Neutrophil (primary cell): Measurements from ENCODE around the gene ACAN.

Experiments used
- H3K27ac ChIP-seq: fragments of 200-600 bp; sonication (generic); 2 replicates; pipeline ENCODE4 v1.5.1; 2016; ENCODE audit warnings: mild to moderate bottlenecking, moderate library complexity
- H3K27me3 ChIP-seq: fragments of 200-600 bp; sonication (generic); 2 replicates; pipeline ENCODE4 v1.6.0; 2016; ENCODE audit warnings: mild to moderate bottlenecking
- H3K36me3 ChIP-seq: fragments of 200-600 bp; sonication (generic); 2 replicates; pipeline ENCODE4 v1.5.1; 2017
- H3K4me1 ChIP-seq, 2 experiments: fragments of 200-600 bp in 1 of 2; sonication (generic) in 1 of 2; 1 replicate in 1 of 2; 2 replicates in 1 of 2; pipeline versions ENCODE4 v1.5.1 to v1.6.1; 2013 to 2016; ENCODE audit warnings: low read depth in 1 of 2, low read length in 1 of 2, mild to moderate bottlenecking in 1 of 2, moderate library complexity in 1 of 2; ENCODE audit not compliant: control insufficient read depth in 1 of 2, insufficient read depth in 1 of 2
- H3K4me3 ChIP-seq, 2 experiments: fragments of 200-600 bp in 1 of 2; sonication (generic) in 1 of 2; 1 replicate in 1 of 2; 2 replicates in 1 of 2; pipeline ENCODE4 v1.5.1; 2013 to 2016; ENCODE audit warnings: low read depth in 1 of 2, low read length in 1 of 2, mild to moderate bottlenecking in 1 of 2, moderate library complexity in 1 of 2
- H3K9me3 ChIP-seq: fragments of 200-600 bp; sonication (generic); 2 replicates; pipeline ENCODE4 v1.5.1; 2016
- TF ChIP-seq, protein P1 (sequence below): fragments of 200-600 bp; sonication (generic); IDR thresholded peaks from 2 replicates; pipeline ENCODE4 v1.5.1; 2016; ENCODE audit warnings: antibody characterized with exemption

ACAN gene

DNA sequence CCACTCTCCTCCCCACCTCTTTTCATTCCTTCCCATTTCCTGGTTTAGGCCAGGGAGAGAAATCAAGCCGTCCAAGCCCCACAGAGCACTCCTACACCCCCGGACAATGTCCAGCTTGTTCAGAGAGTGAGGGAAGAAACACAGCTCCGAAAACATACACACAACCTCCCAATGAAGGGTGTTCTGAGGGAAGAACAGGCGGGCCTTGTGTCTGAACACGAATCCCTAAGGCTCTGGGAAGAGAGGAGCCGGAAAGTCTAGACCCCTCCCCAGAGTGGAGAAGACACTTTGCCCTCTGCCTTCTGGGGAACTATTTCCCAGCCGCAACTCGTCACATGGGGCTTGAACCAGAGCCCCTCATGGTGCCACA is 30.5 kb downstream of the ACAN start:
- Histone ChIP-seq H3K4me3 (no peak overlapping the region), H3K4me1 (no peaks in the 10 kb centered on the region), H3K27me3 (no peaks in the 10 kb centered on the region), H3K9me3 (no peaks in the 10 kb centered on the region), H3K36me3 (no peaks in the 10 kb centered on the region), H3K27ac (no peak overlapping the region)
- TF ChIP-seq, protein P1, sequence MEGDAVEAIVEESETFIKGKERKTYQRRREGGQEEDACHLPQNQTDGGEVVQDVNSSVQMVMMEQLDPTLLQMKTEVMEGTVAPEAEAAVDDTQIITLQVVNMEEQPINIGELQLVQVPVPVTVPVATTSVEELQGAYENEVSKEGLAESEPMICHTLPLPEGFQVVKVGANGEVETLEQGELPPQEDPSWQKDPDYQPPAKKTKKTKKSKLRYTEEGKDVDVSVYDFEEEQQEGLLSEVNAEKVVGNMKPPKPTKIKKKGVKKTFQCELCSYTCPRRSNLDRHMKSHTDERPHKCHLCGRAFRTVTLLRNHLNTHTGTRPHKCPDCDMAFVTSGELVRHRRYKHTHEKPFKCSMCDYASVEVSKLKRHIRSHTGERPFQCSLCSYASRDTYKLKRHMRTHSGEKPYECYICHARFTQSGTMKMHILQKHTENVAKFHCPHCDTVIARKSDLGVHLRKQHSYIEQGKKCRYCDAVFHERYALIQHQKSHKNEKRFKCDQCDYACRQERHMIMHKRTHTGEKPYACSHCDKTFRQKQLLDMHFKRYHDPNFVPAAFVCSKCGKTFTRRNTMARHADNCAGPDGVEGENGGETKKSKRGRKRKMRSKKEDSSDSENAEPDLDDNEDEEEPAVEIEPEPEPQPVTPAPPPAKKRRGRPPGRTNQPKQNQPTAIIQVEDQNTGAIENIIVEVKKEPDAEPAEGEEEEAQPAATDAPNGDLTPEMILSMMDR: no peak

DNA sequence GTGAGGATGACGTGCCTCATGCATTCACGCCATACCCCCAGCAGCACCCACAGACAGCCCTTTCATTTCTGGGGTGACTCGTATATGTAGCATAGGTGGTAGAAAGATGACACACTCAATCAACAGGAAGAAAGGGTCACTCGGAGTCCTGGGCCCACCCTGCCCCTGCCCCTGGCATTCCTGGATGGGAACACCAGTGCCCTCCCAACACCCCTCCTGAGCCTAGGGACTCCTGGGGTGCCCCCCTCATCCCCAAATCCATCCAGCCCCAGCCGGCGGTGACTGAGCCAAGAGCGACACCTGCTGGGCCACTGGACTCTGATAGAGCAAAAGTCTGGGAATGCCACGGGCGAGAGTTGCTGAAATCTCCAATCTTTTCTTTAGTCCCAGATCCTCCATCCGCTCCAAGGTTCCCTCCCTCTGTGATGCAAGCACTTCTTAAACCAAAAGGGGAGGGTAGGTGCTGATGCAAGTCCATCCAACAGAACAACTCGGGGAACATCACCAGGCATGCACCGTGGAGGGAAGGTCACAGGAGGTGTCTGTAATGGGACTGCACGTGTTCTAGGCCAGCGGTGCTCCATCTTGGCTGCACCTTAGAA is 31.1 kb downstream of the ACAN start:
- TF ChIP-seq, protein P1: no peak
- Histone ChIP-seq H3K4me3 (no peak overlapping the region), H3K27ac (no peak overlapping the region), H3K36me3 (no peaks in the 10 kb centered on the region), H3K9me3 (no peaks in the 10 kb centered on the region), H3K4me1 (no peaks in the 10 kb centered on the region), H3K27me3 (peaks cover 2% of the 10 kb centered on the region)

DNA sequence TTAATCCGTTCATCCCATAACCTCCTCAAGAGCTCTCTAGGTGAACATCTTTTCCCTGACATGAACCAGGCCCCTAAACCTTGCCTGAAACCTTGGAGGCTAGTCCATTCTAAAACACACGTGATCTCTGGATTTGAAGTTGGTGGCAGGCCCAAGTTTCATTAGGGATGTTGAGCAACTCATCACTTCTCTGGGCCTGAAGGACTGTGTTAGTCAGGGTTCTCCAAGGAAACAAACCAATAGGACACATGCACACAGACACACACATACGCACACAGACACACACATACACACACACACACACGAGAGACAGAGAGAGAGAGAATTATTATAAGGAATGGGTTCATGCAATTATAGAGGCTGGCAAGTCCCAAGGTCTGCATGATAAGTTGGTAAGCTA is 31.9 kb downstream of the ACAN start:
- H3K4me1 ChIP-seq: no peaks in the 10 kb centered on the region
- no peak overlapping the region for H3K27ac ChIP-seq
- H3K36me3 ChIP-seq: no peaks in the 10 kb centered on the region
- no peak overlapping the region for H3K4me3 ChIP-seq
- TF ChIP-seq, protein P1: no peak
- peaks cover 3% of the 10 kb centered on the region for H3K27me3 ChIP-seq
- H3K9me3 ChIP-seq: no peaks in the 10 kb centered on the region

DNA sequence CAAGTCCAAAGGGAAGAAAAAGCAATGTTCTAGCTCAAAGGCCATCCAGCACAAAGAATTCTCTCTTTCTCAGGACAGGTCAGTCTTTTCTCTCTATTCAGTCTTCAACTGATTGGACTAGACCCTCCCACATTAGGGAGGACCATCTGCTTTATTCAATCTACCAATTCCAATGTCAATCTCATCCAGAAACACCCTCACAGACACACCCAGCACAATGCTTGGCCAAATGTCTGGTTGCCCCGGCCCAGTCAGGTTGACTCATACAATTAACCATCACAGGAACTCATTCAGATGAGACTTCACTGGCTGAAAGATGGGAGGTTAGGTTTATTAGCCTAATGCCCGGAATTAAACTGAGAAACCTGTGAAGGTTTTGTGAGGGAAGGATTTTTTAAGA is 32.4 kb downstream of the ACAN start:
- Histone ChIP-seq H3K4me1 (no peaks in the 10 kb centered on the region), H3K36me3 (no peaks in the 10 kb centered on the region), H3K27me3 (peaks cover 3% of the 10 kb centered on the region), H3K4me3 (no peak overlapping the region), H3K27ac (no peak overlapping the region), H3K9me3 (no peaks in the 10 kb centered on the region)
- TF ChIP-seq, protein P1: no peak

DNA sequence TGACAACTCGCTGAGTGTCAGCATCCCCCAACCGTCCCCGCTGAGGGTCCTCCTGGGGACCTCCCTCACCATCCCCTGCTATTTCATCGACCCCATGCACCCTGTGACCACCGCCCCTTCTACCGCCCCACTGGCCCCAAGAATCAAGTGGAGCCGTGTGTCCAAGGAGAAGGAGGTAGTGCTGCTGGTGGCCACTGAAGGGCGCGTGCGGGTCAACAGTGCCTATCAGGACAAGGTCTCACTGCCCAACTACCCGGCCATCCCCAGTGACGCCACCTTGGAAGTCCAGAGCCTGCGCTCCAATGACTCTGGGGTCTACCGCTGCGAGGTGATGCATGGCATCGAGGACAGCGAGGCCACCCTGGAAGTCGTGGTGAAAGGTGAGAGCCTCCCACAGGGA is 35.4 kb downstream of the ACAN start:
- H3K9me3 ChIP-seq: no peaks in the 10 kb centered on the region
- H3K27ac ChIP-seq: no peak overlapping the region
- peaks cover 3% of the 10 kb centered on the region for H3K27me3 ChIP-seq
- no peaks in the 10 kb centered on the region for H3K36me3 ChIP-seq
- no peaks in the 10 kb centered on the region for H3K4me1 ChIP-seq
- H3K4me3 ChIP-seq: no peak overlapping the region
- TF ChIP-seq, protein P1: no peak

DNA sequence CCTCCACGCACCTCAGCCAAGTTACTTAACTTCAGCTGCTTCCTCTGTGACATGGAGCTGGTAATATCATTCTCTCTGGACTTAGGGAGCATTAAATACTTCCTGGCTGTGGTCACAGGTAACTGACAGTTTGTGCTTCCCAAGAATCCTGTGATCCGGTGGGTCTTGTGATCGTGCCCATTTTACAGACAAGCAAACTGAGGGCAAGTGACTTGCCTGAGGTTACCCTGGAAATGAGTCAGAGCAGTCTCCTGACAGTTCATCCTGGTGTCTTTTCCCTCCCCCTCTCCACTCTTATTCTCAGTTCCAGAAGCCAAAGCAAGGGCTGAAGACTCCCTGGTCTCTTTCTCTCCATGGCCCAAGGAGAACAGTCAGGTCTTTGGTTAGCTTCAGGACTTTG is 35.9 kb downstream of the ACAN start:
- Histone ChIP-seq H3K4me3 (no peak overlapping the region), H3K4me1 (no peaks in the 10 kb centered on the region), H3K27me3 (peaks cover 3% of the 10 kb centered on the region), H3K36me3 (no peaks in the 10 kb centered on the region), H3K27ac (no peak overlapping the region), H3K9me3 (no peaks in the 10 kb centered on the region)
- TF ChIP-seq, protein P1: no peak
